ENCODE results near the gene CELF3.
"Not testable (repeated sequence)": the region's sequence is repeated elsewhere in the genome, so short reads cannot be mapped to it uniquely, and the experiment has no call there.

CELF3 gene

GRCh38 chr1:151733995-151734394, 17.4 kb upstream of the CELF3 start:
- H3K27me3 ChIP-seq (ENCODE audit: low read depth, low read length); H3K4me3 ChIP-seq (ENCODE audit: low read depth in 1 of 2, low read length in 2 of 2); H3K36me3 ChIP-seq (ENCODE audit: control insufficient read depth in 1 of 2, insufficient read depth in 2 of 2, low read length in 2 of 2); H3K27ac ChIP-seq (ENCODE audit: low read length); H3K4me1 ChIP-seq (ENCODE audit: control insufficient read depth in 1 of 2, insufficient read depth in 2 of 2, low read length in 2 of 2); H3K9me3 ChIP-seq (ENCODE audit: control insufficient read depth in 1 of 2, low read length in 2 of 2): not testable (repeated sequence)

- Histone ChIP-seq H3K4me3 (ENCODE audit: low read depth in 1 of 2, low read length in 2 of 2) (no peak overlapping the region), H3K4me1 (ENCODE audit: control insufficient read depth in 1 of 2, insufficient read depth in 2 of 2, low read length in 2 of 2) (no peaks in the 10 kb centered on the region), H3K36me3 (ENCODE audit: control insufficient read depth in 1 of 2, insufficient read depth in 2 of 2, low read length in 2 of 2) (no peaks in the 10 kb centered on the region), H3K9me3 (ENCODE audit: control insufficient read depth in 1 of 2, low read length in 2 of 2) (no peaks in the 10 kb centered on the region), H3K27ac (ENCODE audit: low read length) (no peak overlapping the region), H3K27me3 (ENCODE audit: low read depth, low read length) (no peaks in the 10 kb centered on the region)
Measured at GRCh38 chr1:151733126-151733525, 16.5 kb upstream of the CELF3 start.

GRCh38 chr1:151729966-151730291, 13.3 kb upstream of the CELF3 start:
- no peak overlapping the region for H3K27ac ChIP-seq (ENCODE audit: low read length)
- no peak overlapping the region for H3K4me3 ChIP-seq (ENCODE audit: low read depth in 1 of 2, low read length in 2 of 2)
- no peaks in the 10 kb centered on the region for H3K4me1 ChIP-seq (ENCODE audit: control insufficient read depth in 1 of 2, insufficient read depth in 2 of 2, low read length in 2 of 2)
- no peaks in the 10 kb centered on the region for H3K9me3 ChIP-seq (ENCODE audit: control insufficient read depth in 1 of 2, low read length in 2 of 2)
- H3K27me3 ChIP-seq (ENCODE audit: low read depth, low read length), result no peaks in the 10 kb centered on the region
- no peaks in the 10 kb centered on the region for H3K36me3 ChIP-seq (ENCODE audit: control insufficient read depth in 1 of 2, insufficient read depth in 2 of 2, low read length in 2 of 2)

- no peaks in the 10 kb centered on the region for H3K9me3 ChIP-seq (ENCODE audit: control insufficient read depth in 1 of 2, low read length in 2 of 2)
- H3K27me3 ChIP-seq (ENCODE audit: low read depth, low read length), result peaks cover under 1% of the 10 kb centered on the region
- H3K27ac ChIP-seq (ENCODE audit: low read length), result peak overlapping the region; percentile 52
- no peaks in the 10 kb centered on the region for H3K36me3 ChIP-seq (ENCODE audit: control insufficient read depth in 1 of 2, insufficient read depth in 2 of 2, low read length in 2 of 2)
- H3K4me3 ChIP-seq (ENCODE audit: low read depth in 1 of 2, low read length in 2 of 2), result no peak overlapping the region
- no peaks in the 10 kb centered on the region for H3K4me1 ChIP-seq (ENCODE audit: control insufficient read depth in 1 of 2, insufficient read depth in 2 of 2, low read length in 2 of 2)
Measured at GRCh38 chr1:151729157-151729965, 12.8 kb upstream of the CELF3 start.

GRCh38 chr1:151728151-151729054, 11.8 kb upstream of the CELF3 start:
- no peaks in the 10 kb centered on the region for H3K36me3 ChIP-seq (ENCODE audit: control insufficient read depth in 1 of 2, insufficient read depth in 2 of 2, low read length in 2 of 2)
- H3K4me1 ChIP-seq (ENCODE audit: control insufficient read depth in 1 of 2, insufficient read depth in 2 of 2, low read length in 2 of 2), result no peaks in the 10 kb centered on the region
- no peak overlapping the region for H3K4me3 ChIP-seq (ENCODE audit: low read depth in 1 of 2, low read length in 2 of 2)
- H3K9me3 ChIP-seq (ENCODE audit: control insufficient read depth in 1 of 2, low read length in 2 of 2), result no peaks in the 10 kb centered on the region
- peaks cover 5% of the 10 kb centered on the region for H3K27me3 ChIP-seq (ENCODE audit: low read depth, low read length)
- peak overlapping the region; percentile 79 for H3K27ac ChIP-seq (ENCODE audit: low read length)

- peaks cover 11 to 12% of the 10 kb centered on the region in 2 donors for H3K4me1 ChIP-seq (ENCODE audit: control insufficient read depth in 1 of 2, insufficient read depth in 2 of 2, low read length in 2 of 2)
- no peaks in the 10 kb centered on the region for H3K9me3 ChIP-seq (ENCODE audit: control insufficient read depth in 1 of 2, low read length in 2 of 2)
- no peak overlapping the region for H3K27ac ChIP-seq (ENCODE audit: low read length)
- H3K36me3 ChIP-seq (ENCODE audit: control insufficient read depth in 1 of 2, insufficient read depth in 2 of 2, low read length in 2 of 2), result no peaks in the 10 kb centered on the region
- peaks cover 5% of the 10 kb centered on the region for H3K27me3 ChIP-seq (ENCODE audit: low read depth, low read length)
- H3K4me3 ChIP-seq (ENCODE audit: low read depth in 1 of 2, low read length in 2 of 2), result no peak overlapping the region
Measured at GRCh38 chr1:151723726-151724370, 7.2 kb upstream of the CELF3 start.

- Histone ChIP-seq H3K4me1 (ENCODE audit: control insufficient read depth in 1 of 2, insufficient read depth in 2 of 2, low read length in 2 of 2) (peaks cover 19 to 30% of the 10 kb centered on the region in 2 donors), H3K4me3 (ENCODE audit: low read depth in 1 of 2, low read length in 2 of 2) (peak overlapping the region; percentile 47 to 74), H3K36me3 (ENCODE audit: control insufficient read depth in 1 of 2, insufficient read depth in 2 of 2, low read length in 2 of 2) (no peaks in the 10 kb centered on the region), H3K27ac (ENCODE audit: low read length) (no peak overlapping the region), H3K27me3 (ENCODE audit: low read depth, low read length) (peaks cover 12% of the 10 kb centered on the region), H3K9me3 (ENCODE audit: control insufficient read depth in 1 of 2, low read length in 2 of 2) (no peaks in the 10 kb centered on the region)
Measured at GRCh38 chr1:151721788-151722510, 5.3 kb upstream of the CELF3 start.

GRCh38 chr1:151720974-151721787, 4.6 kb upstream of the CELF3 start, which contains the start of gene RIIAD1:
Gene RIIAD1, plus strand, starts transcription at chr1:151721522. Its CDS starts 15 bp downstream, at chr1:151721537.
- Histone ChIP-seq H3K4me3 (ENCODE audit: low read depth in 1 of 2, low read length in 2 of 2) (peak within 1 kb of the TSS; percentile 74 to 83), H3K36me3 (ENCODE audit: control insufficient read depth in 1 of 2, insufficient read depth in 2 of 2, low read length in 2 of 2) (no peaks in the 10 kb centered on the region), H3K27ac (ENCODE audit: low read length) (peak within 1 kb of the TSS; percentile 89), H3K4me1 (ENCODE audit: control insufficient read depth in 1 of 2, insufficient read depth in 2 of 2, low read length in 2 of 2) (peaks cover 19 to 35% of the 10 kb centered on the region in 2 donors), H3K9me3 (ENCODE audit: control insufficient read depth in 1 of 2, low read length in 2 of 2) (no peaks in the 10 kb centered on the region), H3K27me3 (ENCODE audit: low read depth, low read length) (peaks cover 17% of the 10 kb centered on the region)

- Histone ChIP-seq H3K27me3 (ENCODE audit: low read depth, low read length) (peaks cover 20% of the 10 kb centered on the region), H3K9me3 (ENCODE audit: control insufficient read depth in 1 of 2, low read length in 2 of 2) (no peaks in the 10 kb centered on the region), H3K36me3 (ENCODE audit: control insufficient read depth in 1 of 2, insufficient read depth in 2 of 2, low read length in 2 of 2) (no peaks in the 10 kb centered on the region), H3K27ac (ENCODE audit: low read length) (peak overlapping the region; percentile 89), H3K4me1 (ENCODE audit: control insufficient read depth in 1 of 2, insufficient read depth in 2 of 2, low read length in 2 of 2) (peaks cover 19 to 35% of the 10 kb centered on the region in 2 donors), H3K4me3 (ENCODE audit: low read depth in 1 of 2, low read length in 2 of 2) (peak overlapping the region; percentile 74 to 83)
Measured at GRCh38 chr1:151720554-151720953, 4.0 kb upstream of the CELF3 start.

- Histone ChIP-seq H3K4me1 (ENCODE audit: control insufficient read depth in 1 of 2, insufficient read depth in 2 of 2, low read length in 2 of 2) (peaks cover 19 to 35% of the 10 kb centered on the region in 2 donors), H3K36me3 (ENCODE audit: control insufficient read depth in 1 of 2, insufficient read depth in 2 of 2, low read length in 2 of 2) (no peaks in the 10 kb centered on the region), H3K27me3 (ENCODE audit: low read depth, low read length) (peaks cover 23% of the 10 kb centered on the region), H3K9me3 (ENCODE audit: control insufficient read depth in 1 of 2, low read length in 2 of 2) (no peaks in the 10 kb centered on the region), H3K27ac (ENCODE audit: low read length) (peak overlapping the region; percentile 89), H3K4me3 (ENCODE audit: low read depth in 1 of 2, low read length in 2 of 2) (peak overlapping the region; percentile 74 to 83)
Measured at GRCh38 chr1:151720125-151720524, 3.5 kb upstream of the CELF3 start.

All from muscle layer of duodenum (tissue), 2 donors.